ENCODE results near the gene PTPN14.

PTPN14 gene

GRCh38 chr1:214351551-214352277 is 199.7 kb downstream of the PTPN14 start:
- TF ChIP-seq CTCF (IDR thresholded peaks at IDR 0.05; ENCODE audit: borderline replicate concordance, control extremely low read depth, extremely low read depth, insufficient read depth, missing control alignments), result no peak
- no peak for DNase-seq (ENCODE audit: low spot score)
- in situ Hi-C loops (cut with MboI; ENCODE audit: low sequenced_read_pairs, unreplicated experiment), result no loop called here

GRCh38 chr1:214349781-214350180 is 201.6 kb downstream of the PTPN14 start:
- DNase-seq (ENCODE audit: low spot score), result no peak
- in situ Hi-C loops (cut with MboI; ENCODE audit: low sequenced_read_pairs, unreplicated experiment), result no loop called here
- no peak for TF ChIP-seq CTCF (IDR thresholded peaks at IDR 0.05; ENCODE audit: borderline replicate concordance, control extremely low read depth, extremely low read depth, insufficient read depth, missing control alignments)

- DNase-seq (ENCODE audit: low spot score), result no peak
- TF ChIP-seq CTCF (IDR thresholded peaks at IDR 0.05; ENCODE audit: borderline replicate concordance, control extremely low read depth, extremely low read depth, insufficient read depth, missing control alignments), result no peak
- in situ Hi-C loops (cut with MboI; ENCODE audit: low sequenced_read_pairs, unreplicated experiment), result no loop called here
Measured at GRCh38 chr1:214349008-214349407, 202.4 kb downstream of the PTPN14 start.

GRCh38 chr1:214344897-214345296 is 206.5 kb downstream of the PTPN14 start:
- TF ChIP-seq CTCF (IDR thresholded peaks at IDR 0.05; ENCODE audit: borderline replicate concordance, control extremely low read depth, extremely low read depth, insufficient read depth, missing control alignments), result no peak
- DNase-seq (ENCODE audit: low spot score), result no peak
- in situ Hi-C loops (cut with MboI; ENCODE audit: low sequenced_read_pairs, unreplicated experiment), result no loop called here

- no peak for TF ChIP-seq CTCF (IDR thresholded peaks at IDR 0.05; ENCODE audit: borderline replicate concordance, control extremely low read depth, extremely low read depth, insufficient read depth, missing control alignments)
- in situ Hi-C loops (cut with MboI; ENCODE audit: low sequenced_read_pairs, unreplicated experiment), result no loop called here
- no peak for DNase-seq (ENCODE audit: low spot score)
Measured at GRCh38 chr1:214342525-214342924, 208.9 kb downstream of the PTPN14 start.

- in situ Hi-C loops (cut with MboI; ENCODE audit: low sequenced_read_pairs, unreplicated experiment), result no loop called here
- no peak for TF ChIP-seq CTCF (IDR thresholded peaks at IDR 0.05; ENCODE audit: borderline replicate concordance, control extremely low read depth, extremely low read depth, insufficient read depth, missing control alignments)
- DNase-seq (ENCODE audit: low spot score), result no peak
Measured at GRCh38 chr1:214341932-214342331, 209.5 kb downstream of the PTPN14 start.
